Mucosa of descending colon (tissue), 3 donors: Measurements from ENCODE around the gene RBM48. TPM values are rescaled to one million over a fixed set of nuclear protein-coding genes. Genes with fewer than 3 reads are reported as not detected.

Source experiments
- ATAC-seq: fragments of 200-7000 bp; cut with Tn5 transposase; one replicate; pipeline ENCODE4 v1.9.1; 2020; ENCODE audit warnings: mild to moderate bottlenecking, moderate library complexity
- DNase-seq, 3 donors: peaks; one replicate each; pipeline ENCODE4 v3.0.0-alpha.2; 2020
- H3K36me3 ChIP-seq: fragments of 200-600 bp; one replicate; pipeline ENCODE4 v1.8.0; 2021; ENCODE audit warnings: low read depth, mild to moderate bottlenecking
- H3K4me1 ChIP-seq: fragments of 200-600 bp; one replicate; pipeline ENCODE4 v1.8.0; 2021; ENCODE audit warnings: low read depth, mild to moderate bottlenecking
- H3K4me3 ChIP-seq: fragments of 200-600 bp; one replicate; pipeline ENCODE4 v1.8.0; 2021; ENCODE audit warnings: mild to moderate bottlenecking
- H3K9me3 ChIP-seq: fragments of 200-600 bp; one replicate; pipeline ENCODE4 v1.8.0; 2021; ENCODE audit warnings: mild to moderate bottlenecking
- intact Hi-C, 2 donors: fragments of 100-400 bp; cut with DNase I in 1 of 2; cut with micrococcal nuclease in 1 of 2; formaldehyde crosslinking; loops; one replicate each; pipeline versions ENCODE4 v1.11.0 to v1.11.1; 2022; cut with DNase I, micrococcal nuclease
- total RNA-seq, 3 donors: library from RNA; stranded (reverse); fragmentation: NEBNext Ultra II Directional in 2 of 3; extraction: Animal tissue kit (Norgen Biotek cat#: 25700) in 2 of 3; gene quantifications; one replicate each; pipeline versions ENCODE4 v1.2.1 to v1.2.4, GENCODE V29; 2021 to 2023
- TF ChIP-seq, protein P1 (sequence below): fragments of 200-600 bp; IDR thresholded peaks from one replicate; pipeline ENCODE4 v1.8.0; 2022; ENCODE audit warnings: antibody characterized with exemption, mild to moderate bottlenecking
- donor health status: DM: no; HTN: no; CAD: no; lungs with moderate emphysema.
- donor health status: DM: no; HTN: no; CAD: no.
- donor health status: DM: no; HTN: yes; CAD: no.

Gene RBM48
- total RNA-seq, 3 donors from 2014 or later = 8.7 to 12.9 (median 12.3) TPM

DNA sequence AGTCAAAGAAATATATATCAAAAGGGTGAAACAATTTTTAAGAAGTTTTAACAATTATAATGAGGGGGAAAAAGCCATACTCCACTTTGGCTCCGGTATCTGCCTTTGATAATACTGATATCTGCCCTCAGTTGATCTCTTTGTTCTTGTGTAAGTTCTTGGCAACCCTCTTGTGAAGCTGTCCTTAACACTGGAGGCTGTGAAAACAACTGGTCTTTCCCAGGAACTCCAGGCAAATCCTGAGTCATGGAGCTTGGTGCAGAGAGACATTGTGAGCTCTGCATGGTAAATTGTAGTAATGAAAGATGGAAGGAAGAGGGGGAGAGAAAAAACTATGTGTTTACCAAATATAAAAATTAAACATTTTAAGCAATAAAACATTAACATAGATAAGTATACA, 39.0 kb upstream of the RBM48 start:
- TF ChIP-seq, protein P1, sequence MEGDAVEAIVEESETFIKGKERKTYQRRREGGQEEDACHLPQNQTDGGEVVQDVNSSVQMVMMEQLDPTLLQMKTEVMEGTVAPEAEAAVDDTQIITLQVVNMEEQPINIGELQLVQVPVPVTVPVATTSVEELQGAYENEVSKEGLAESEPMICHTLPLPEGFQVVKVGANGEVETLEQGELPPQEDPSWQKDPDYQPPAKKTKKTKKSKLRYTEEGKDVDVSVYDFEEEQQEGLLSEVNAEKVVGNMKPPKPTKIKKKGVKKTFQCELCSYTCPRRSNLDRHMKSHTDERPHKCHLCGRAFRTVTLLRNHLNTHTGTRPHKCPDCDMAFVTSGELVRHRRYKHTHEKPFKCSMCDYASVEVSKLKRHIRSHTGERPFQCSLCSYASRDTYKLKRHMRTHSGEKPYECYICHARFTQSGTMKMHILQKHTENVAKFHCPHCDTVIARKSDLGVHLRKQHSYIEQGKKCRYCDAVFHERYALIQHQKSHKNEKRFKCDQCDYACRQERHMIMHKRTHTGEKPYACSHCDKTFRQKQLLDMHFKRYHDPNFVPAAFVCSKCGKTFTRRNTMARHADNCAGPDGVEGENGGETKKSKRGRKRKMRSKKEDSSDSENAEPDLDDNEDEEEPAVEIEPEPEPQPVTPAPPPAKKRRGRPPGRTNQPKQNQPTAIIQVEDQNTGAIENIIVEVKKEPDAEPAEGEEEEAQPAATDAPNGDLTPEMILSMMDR = no peak
- ATAC-seq (no peak), DNase-seq (no peak)
- no peaks in the 10 kb centered on the region for H3K36me3 ChIP-seq
- no peaks in the 10 kb centered on the region for H3K9me3 ChIP-seq
- H3K4me1 ChIP-seq = peaks cover 10% of the 10 kb centered on the region
- intact Hi-C loops = no loop called here
- H3K4me3 ChIP-seq = no peak overlapping the region

- intact Hi-C loops = no loop called here
- no peak for ATAC-seq
- Histone ChIP-seq H3K9me3 (no peaks in the 10 kb centered on the region), H3K4me3 (no peak overlapping the region), H3K36me3 (no peaks in the 10 kb centered on the region), H3K4me1 (no peaks in the 10 kb centered on the region)
- DNase-seq = no peak
- TF ChIP-seq, protein P1 = no peak
These were observed 31.7 kb upstream of the RBM48 start for GRCh38 chr7:92496876-92497275.

DNA sequence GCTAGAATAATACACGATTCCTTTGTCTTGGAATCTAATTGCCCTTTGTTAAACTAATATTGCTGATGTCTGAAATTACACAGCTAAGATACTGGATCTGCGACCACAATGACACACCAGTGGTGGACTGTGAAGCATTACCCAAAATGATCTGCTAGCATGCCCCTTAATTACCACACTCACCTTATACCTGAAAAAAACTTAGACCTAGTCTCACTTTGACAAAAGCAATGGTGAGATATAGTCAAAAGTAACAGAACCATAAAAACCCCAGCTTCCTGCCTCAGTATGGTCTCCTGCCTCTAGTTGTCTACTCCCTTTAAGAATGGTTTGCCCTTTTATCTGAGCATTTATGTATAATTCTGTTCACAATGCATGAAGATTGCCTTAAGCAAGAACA, 30.0 kb upstream of the RBM48 start:
- no peak for ATAC-seq
- Histone ChIP-seq H3K4me1 (no peaks in the 10 kb centered on the region), H3K4me3 (no peak overlapping the region), H3K9me3 (no peaks in the 10 kb centered on the region), H3K36me3 (no peaks in the 10 kb centered on the region)
- intact Hi-C loops = no loop called here
- TF ChIP-seq, protein P1 = no peak
- DNase-seq = no peak

GRCh38 chr7:92503767-92504166, 24.8 kb upstream of the RBM48 start:
- Histone ChIP-seq H3K9me3 (no peaks in the 10 kb centered on the region), H3K36me3 (no peaks in the 10 kb centered on the region), H3K4me1 (no peaks in the 10 kb centered on the region), H3K4me3 (no peak overlapping the region)
- TF ChIP-seq, protein P1 = no peak
- DNase-seq (no peak), ATAC-seq (no peak)
- intact Hi-C loops = no loop called here

DNA sequence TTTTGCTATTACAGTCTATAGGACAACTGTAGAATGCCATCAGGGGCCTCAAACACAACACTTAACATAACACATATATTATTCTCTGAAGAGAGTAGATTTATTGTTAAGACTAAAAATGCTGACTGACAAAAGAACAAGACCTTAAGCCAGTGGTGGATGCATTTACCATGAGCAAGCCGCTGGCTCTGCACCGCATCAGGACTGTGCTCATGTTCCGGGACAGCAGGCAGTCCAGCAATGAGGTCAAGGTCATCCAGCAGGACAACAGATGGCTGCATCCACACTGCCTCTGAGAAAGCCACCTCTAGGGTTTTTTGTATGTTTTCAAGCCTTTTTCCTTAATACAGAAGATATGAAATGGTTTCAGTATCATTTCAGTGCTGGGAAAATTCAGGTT, 24.0 kb upstream of the RBM48 start:
- TF ChIP-seq, protein P1 = no peak
- Histone ChIP-seq H3K4me3 (no peak overlapping the region), H3K36me3 (no peaks in the 10 kb centered on the region), H3K4me1 (no peaks in the 10 kb centered on the region), H3K9me3 (no peaks in the 10 kb centered on the region)
- intact Hi-C loops = no loop called here
- ATAC-seq = no peak
- no peak for DNase-seq

GRCh38 chr7:92506363-92506762, 22.2 kb upstream of the RBM48 start:
- Histone ChIP-seq H3K36me3 (no peaks in the 10 kb centered on the region), H3K4me3 (no peak overlapping the region), H3K9me3 (no peaks in the 10 kb centered on the region), H3K4me1 (no peaks in the 10 kb centered on the region)
- intact Hi-C loops = no loop called here
- no peak for DNase-seq
- TF ChIP-seq, protein P1 = no peak
- ATAC-seq = no peak
